Measurements from ENCODE around the gene SLX4IP. TPM values are rescaled to one million over a fixed set of nuclear protein-coding genes. Genes with fewer than 3 reads are reported as not detected.
"Not testable (repeated sequence)": the region's sequence is repeated elsewhere in the genome, so short reads cannot be mapped to it uniquely, and the experiment has no call there.

Gene SLX4IP
- total and polyA plus RNA-seq, 2 donors = 1.4 to 7.1 TPM

GRCh38 chr20:10603971-10604864, 169.1 kb downstream of the SLX4IP start:
- no peaks in the 10 kb centered on the region for H3K36me3 ChIP-seq (ENCODE audit: insufficient read depth)
- H3K27ac ChIP-seq (ENCODE audit: low read depth) = no peak overlapping the region
- no peaks in the 10 kb centered on the region for H3K4me1 ChIP-seq (ENCODE audit: insufficient read depth)
- no peak for DNase-seq (ENCODE audit: extremely low spot score)
- 72% methylated on average over 8 of the region's 8 CpGs for WGBS
- no peak overlapping the region for H3K4me3 ChIP-seq (ENCODE audit: low read depth, low read length)

DNA sequence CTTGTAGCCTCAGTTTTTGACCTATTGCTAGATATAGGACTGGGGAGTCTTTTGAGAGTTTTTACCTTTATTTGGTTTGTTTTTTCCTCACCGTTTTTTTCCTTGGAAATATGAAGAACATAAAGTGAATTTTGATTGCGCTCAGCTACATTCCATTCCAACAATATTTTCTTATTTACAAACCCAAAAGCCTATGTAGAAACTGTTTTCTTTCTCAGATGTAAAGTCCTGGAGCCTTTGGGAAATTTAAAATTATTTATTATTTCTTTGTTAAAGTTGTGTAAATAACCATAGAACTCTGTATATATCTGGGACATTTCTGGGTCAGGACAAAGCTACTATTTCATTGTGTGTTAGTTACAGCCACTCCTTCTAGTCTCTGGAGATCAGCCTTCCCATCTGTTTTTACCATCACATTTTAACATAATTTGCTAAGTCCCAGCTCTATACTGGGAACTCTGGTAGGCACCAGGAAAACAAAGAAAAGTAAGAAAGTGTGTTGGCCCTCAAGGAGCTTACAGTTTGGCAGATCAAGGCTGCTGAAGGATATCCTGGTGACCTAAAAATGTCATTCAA, 169.8 kb downstream of the SLX4IP start:
- no peak overlapping the region for H3K4me3 ChIP-seq (ENCODE audit: low read depth, low read length)
- 79% methylated on average over 2 of the region's 2 CpGs for WGBS
- DNase-seq (ENCODE audit: extremely low spot score) = no peak
- H3K36me3 ChIP-seq (ENCODE audit: insufficient read depth) = no peaks in the 10 kb centered on the region
- H3K27ac ChIP-seq (ENCODE audit: low read depth) = peak overlapping the region; percentile 30
- no peaks in the 10 kb centered on the region for H3K4me1 ChIP-seq (ENCODE audit: insufficient read depth)

DNA sequence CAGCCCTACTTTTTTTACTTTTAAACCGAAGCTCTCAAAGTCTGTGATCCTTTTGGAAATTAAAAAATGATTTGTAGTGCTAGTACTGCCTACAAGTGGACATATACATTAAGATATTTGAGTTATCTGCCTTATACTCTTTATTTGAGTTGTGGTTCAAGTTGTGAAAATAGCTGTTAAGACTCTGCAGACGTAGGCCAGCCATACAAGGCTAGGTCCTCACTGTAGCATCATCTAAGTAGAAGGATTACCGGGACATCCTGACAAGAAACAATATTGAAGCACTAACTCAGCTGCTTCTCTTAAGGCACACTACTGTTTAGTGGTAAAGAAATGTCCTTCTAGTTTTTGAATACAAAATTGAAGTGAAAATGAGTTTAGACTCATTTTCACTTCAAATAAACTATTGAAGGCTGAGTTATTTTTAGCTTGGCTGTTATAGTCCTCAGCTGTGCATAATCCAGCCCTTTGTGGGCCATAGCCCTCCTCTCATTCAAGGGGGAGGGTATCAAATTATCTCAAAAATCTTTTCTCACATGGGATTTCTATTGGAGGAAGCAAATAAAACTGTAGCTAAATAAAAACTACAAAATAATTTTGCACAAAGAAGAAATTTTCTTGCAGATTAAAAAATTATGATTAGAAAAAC, 170.6 kb downstream of the SLX4IP start:
- Histone ChIP-seq H3K36me3 (ENCODE audit: insufficient read depth) (no peaks in the 10 kb centered on the region), H3K4me1 (ENCODE audit: insufficient read depth) (no peaks in the 10 kb centered on the region), H3K4me3 (ENCODE audit: low read depth, low read length) (no peak overlapping the region), H3K27ac (ENCODE audit: low read depth) (no peak overlapping the region)
- WGBS = 79% methylated on average over 3 of the region's 3 CpGs
- DNase-seq (ENCODE audit: extremely low spot score) = no peak

- Histone ChIP-seq H3K4me3 (ENCODE audit: low read depth, low read length) (no peak overlapping the region), H3K27ac (ENCODE audit: low read depth) (peak overlapping the region; percentile 39), H3K36me3 (ENCODE audit: insufficient read depth) (no peaks in the 10 kb centered on the region), H3K4me1 (ENCODE audit: insufficient read depth) (no peaks in the 10 kb centered on the region)
- WGBS = 68% methylated on average over 2 of the region's 2 CpGs
- DNase-seq (ENCODE audit: extremely low spot score) = no peak
These were observed 174.2 kb downstream of the SLX4IP start for GRCh38 chr20:10609276-10609675.

DNA sequence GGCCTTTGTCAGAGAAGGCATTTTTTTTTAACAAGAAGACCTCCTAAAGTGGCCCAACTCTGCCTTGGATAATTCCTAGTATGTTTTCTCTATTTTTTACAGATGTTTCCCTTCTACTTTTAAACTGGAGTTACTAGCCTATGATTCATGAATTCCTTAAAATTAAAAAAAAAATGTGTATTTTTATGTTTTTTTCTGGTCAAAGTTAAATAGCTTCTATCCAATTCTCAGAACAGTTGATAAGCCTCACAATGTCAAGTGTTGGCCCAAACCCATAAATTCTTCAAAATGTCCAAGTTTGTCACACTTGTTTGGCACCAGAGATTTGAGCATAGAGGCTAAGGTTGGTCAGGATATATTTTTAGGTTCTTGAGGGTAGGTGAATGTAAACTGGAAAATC, 174.7 kb downstream of the SLX4IP start:
- Histone ChIP-seq H3K4me3 (ENCODE audit: low read depth, low read length) (no peak overlapping the region), H3K4me1 (ENCODE audit: insufficient read depth) (no peaks in the 10 kb centered on the region)
- DNase-seq (ENCODE audit: extremely low spot score) = no peak

DNA sequence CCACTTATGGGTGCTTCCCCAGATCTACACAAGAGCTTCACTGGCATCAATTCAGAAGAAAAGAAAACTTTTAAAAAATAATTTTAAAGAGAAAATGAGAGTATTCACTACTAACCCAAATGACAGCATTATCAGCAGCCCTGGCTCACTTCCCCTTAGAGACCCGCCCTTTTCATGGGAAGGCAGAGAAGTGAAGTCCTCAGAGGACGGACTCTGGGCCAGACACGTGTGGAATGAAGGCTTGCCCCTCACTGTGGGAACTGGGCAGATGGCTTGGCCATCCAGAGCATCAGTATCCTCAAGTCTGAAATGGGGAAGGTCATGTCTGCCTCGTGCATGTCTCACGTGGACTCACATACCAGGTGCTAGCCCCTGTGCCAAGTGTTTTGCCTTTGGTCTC, 175.1 kb downstream of the SLX4IP start:
- Histone ChIP-seq H3K27ac (ENCODE audit: low read depth) (no peak overlapping the region), H3K4me1 (ENCODE audit: insufficient read depth) (no peaks in the 10 kb centered on the region), H3K4me3 (ENCODE audit: low read depth, low read length) (no peak overlapping the region), H3K36me3 (ENCODE audit: insufficient read depth) (no peaks in the 10 kb centered on the region)
- 67% methylated on average over 5 of the region's 5 CpGs for WGBS
- DNase-seq (ENCODE audit: extremely low spot score) = no peak

More for the DNA sequence above, 174.7 kb downstream of the SLX4IP start:
- H3K27ac ChIP-seq (ENCODE audit: low read depth) = peak overlapping the region; percentile 39
- no peaks in the 10 kb centered on the region for H3K36me3 ChIP-seq (ENCODE audit: insufficient read depth)

DNA sequence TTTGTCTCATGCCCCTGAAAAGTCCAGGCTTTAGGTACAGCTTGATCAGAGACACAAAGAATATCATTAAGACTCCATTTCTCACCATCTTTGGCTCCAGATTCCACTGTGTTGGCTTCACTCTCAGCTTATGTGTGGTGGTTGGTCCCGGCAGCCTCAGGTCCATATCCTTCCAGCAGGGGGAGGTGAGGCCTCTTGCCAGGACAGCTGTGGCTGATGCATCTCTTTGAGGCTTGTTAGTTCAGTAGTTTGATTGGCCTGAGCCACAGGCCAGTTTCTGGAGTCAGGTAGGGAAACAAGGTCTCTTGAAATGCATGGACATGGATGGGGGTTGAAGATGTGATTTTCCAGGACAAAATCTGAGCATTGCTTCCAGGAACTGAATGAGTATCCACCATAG, 176.3 kb downstream of the SLX4IP start:
- Histone ChIP-seq H3K4me1 (ENCODE audit: insufficient read depth) (no peaks in the 10 kb centered on the region), H3K36me3 (ENCODE audit: insufficient read depth) (no peaks in the 10 kb centered on the region), H3K27ac (ENCODE audit: low read depth) (no peak overlapping the region), H3K4me3 (ENCODE audit: low read depth, low read length) (no peak overlapping the region)
- DNase-seq (ENCODE audit: extremely low spot score) = no peak
- WGBS = 59% methylated on average over 1 of the region's 1 CpG

GRCh38 chr20:10613426-10613825, 178.3 kb downstream of the SLX4IP start:
- H3K4me3 ChIP-seq (ENCODE audit: low read depth, low read length); DNase-seq (ENCODE audit: extremely low spot score); H3K4me1 ChIP-seq (ENCODE audit: insufficient read depth); H3K36me3 ChIP-seq (ENCODE audit: insufficient read depth); H3K27ac ChIP-seq (ENCODE audit: low read depth): not testable (repeated sequence)
- 95% methylated on average over 5 of the region's 5 CpGs for WGBS

DNA sequence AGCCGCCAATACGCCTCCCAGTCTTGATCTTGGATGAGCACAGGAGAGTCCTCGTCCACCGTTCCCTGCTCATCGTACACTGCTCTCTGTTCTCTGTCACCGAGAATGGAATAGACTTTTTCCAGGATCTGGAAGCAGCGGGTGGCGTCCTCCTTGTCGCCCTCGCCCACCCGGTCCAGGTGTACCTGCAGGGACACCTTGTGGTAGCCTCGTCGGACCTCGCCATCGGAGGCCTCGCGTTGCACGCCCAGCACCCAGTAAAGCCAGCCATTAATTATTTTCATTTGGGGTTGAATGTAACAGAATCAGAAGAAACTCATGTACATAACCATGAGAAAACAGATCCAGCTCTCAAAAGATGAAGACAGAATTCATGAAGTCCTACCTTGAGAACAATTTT, 178.8 kb downstream of the SLX4IP start:
- Histone ChIP-seq H3K4me3 (ENCODE audit: low read depth, low read length) (no peak overlapping the region), H3K27ac (ENCODE audit: low read depth) (no peak overlapping the region)
- WGBS = 97% methylated on average over 18 of the region's 18 CpGs

DNA sequence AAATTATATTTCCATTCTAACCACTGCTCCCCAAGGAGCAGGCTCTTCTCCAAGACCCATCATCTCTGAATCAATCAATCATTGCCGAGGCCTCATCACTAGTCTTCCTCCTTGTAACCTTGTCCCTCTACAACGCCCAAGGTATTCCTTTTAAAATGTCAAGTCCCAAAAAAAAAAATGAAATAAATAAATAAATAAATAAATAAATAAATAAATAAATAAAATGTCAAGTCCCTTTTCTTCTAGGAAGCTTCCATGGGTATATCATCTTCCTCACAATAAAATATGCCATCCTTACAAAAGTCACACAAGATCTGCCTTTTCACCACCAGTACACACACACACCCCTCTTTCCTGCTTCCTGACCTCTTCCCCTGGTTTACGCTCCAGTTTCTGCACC, 181.1 kb downstream of the SLX4IP start:
- WGBS = 97% methylated on average over 3 of the region's 3 CpGs
- no peaks in the 10 kb centered on the region for H3K36me3 ChIP-seq (ENCODE audit: insufficient read depth)
- no peak overlapping the region for H3K27ac ChIP-seq (ENCODE audit: low read depth)
- H3K4me1 ChIP-seq (ENCODE audit: insufficient read depth) = no peaks in the 10 kb centered on the region
- no peak overlapping the region for H3K4me3 ChIP-seq (ENCODE audit: low read depth, low read length)
- no peak for DNase-seq (ENCODE audit: extremely low spot score)

More for the DNA sequence above, 178.8 kb downstream of the SLX4IP start:
- no peaks in the 10 kb centered on the region for H3K36me3 ChIP-seq (ENCODE audit: insufficient read depth)
- DNase-seq (ENCODE audit: extremely low spot score) = no peak
- no peaks in the 10 kb centered on the region for H3K4me1 ChIP-seq (ENCODE audit: insufficient read depth)

DNA sequence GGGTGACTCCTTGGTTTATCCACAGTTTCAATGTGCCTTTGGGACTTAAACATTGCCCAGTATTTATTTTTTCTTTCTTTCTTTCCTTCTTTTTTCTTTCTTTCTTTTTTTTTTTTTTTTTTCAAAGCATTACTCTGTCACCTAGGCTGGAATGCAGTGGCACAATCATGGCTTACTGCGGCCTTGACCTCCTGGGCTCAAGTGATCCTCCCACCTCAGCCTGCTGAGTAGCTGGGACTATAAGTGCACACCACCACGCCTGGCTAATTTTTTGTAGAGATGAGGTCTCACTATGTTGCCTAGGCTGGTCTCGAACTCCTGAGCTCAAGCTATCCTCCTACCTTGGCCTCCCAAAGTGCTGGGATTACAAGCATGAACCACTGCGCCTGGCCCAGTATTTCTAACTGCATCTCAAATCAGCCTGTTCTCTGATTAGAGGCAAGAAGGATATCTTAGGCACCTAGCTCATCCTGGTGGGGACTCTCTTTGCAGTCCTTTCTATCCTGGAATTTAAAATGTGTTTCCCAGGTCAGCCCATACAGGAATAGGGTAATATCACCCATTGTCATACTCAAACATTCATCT, 182.5 kb downstream of the SLX4IP start:
- not testable (repeated sequence) for H3K36me3 ChIP-seq (ENCODE audit: insufficient read depth); H3K4me3 ChIP-seq (ENCODE audit: low read depth, low read length); H3K27ac ChIP-seq (ENCODE audit: low read depth); DNase-seq (ENCODE audit: extremely low spot score); H3K4me1 ChIP-seq (ENCODE audit: insufficient read depth)
- 98% methylated on average over 4 of the region's 4 CpGs for WGBS

- DNase-seq (ENCODE audit: extremely low spot score) = no peak
These were observed 183.6 kb downstream of the SLX4IP start for GRCh38 chr20:10618611-10619245.

GRCh38 chr20:10619427-10619826, 184.3 kb downstream of the SLX4IP start:
- Histone ChIP-seq H3K27ac (ENCODE audit: low read depth) (no peak overlapping the region), H3K36me3 (ENCODE audit: insufficient read depth) (no peaks in the 10 kb centered on the region), H3K4me3 (ENCODE audit: low read depth, low read length) (no peak overlapping the region), H3K4me1 (ENCODE audit: insufficient read depth) (no peaks in the 10 kb centered on the region)
- WGBS = 61% methylated on average over 3 of the region's 3 CpGs
- no peak for DNase-seq (ENCODE audit: extremely low spot score)

More at GRCh38 chr20:10618611-10619245, 183.6 kb downstream of the SLX4IP start:
- Histone ChIP-seq H3K27ac (ENCODE audit: low read depth) (no peak overlapping the region), H3K4me3 (ENCODE audit: low read depth, low read length) (no peak overlapping the region), H3K36me3 (ENCODE audit: insufficient read depth) (no peaks in the 10 kb centered on the region), H3K4me1 (ENCODE audit: insufficient read depth) (no peaks in the 10 kb centered on the region)
- whole genome bisulfite sequencing = 77% methylated on average over 6 of the region's 6 CpGs

Measured in urinary bladder (tissue), 4 donors.